ENCODE measurements around the gene MID1.

- no peak for TF ChIP-seq CTCF (conservative IDR thresholded peaks at IDR 0.05; ENCODE audit: low read length)
- no peak for TF ChIP-seq EZH2phosphoT487 (IDR thresholded peaks at IDR 0.05; ENCODE audit: borderline replicate concordance)
These were observed 85.8 kb downstream of the MID1 start for GRCh38 chrX:10534611-10535010.
